ENCODE results near the gene NCR2. TPM values are rescaled to one million over a fixed set of nuclear protein-coding genes. Genes with fewer than 3 reads are reported as not detected.

Gene NCR2
- total RNA-seq, 1 experiment from 2014 or later = not detected

- DNase-seq (ENCODE audit: low read depth, low spot score) (no peak), ATAC-seq (no peak)
- Histone ChIP-seq H3K9me2 (ENCODE audit: insufficient read depth) (no peaks in the 10 kb centered on the region), H3K9ac (ENCODE audit: low read length) (no peak overlapping the region), H3K4me1 (ENCODE audit: control insufficient read depth in 1 of 2, insufficient read depth in 2 of 2, low read length in 2 of 2) (peaks cover 2% of the 10 kb centered on the region in 2 experiments; a peak in 1 of 4 replicates), H3K79me2 (ENCODE audit: insufficient read depth, low read length) (no peaks in the 10 kb centered on the region), H3K27me3 (ENCODE audit: insufficient read depth, low read length) (0 out of 2 replicates have a peak, but pooled peaks cover 3% of the 10 kb centered on the region), H4K20me1 (ENCODE audit: insufficient read depth) (no peaks in the 10 kb centered on the region), H3K36me3 (ENCODE audit: control insufficient read depth in 1 of 2, insufficient read depth in 2 of 2, low read length in 2 of 2) (no peaks in the 10 kb centered on the region), H3K9me3 (ENCODE audit: control insufficient read depth in 1 of 2, insufficient read depth in 1 of 2, low read depth in 1 of 2, low read length in 2 of 2) (no peaks in the 10 kb centered on the region), H3K4me2 (ENCODE audit: low read length) (no peak overlapping the region), H3K27ac (ENCODE audit: low read depth, low read length) (no peak overlapping the region), H2AFZ (ENCODE audit: low read depth, low read length, poor library complexity, severe bottlenecking) (no peak overlapping the region), H3K4me3 (replicated peaks in 1 of 2; ENCODE audit: low read depth in 1 of 2, low read length in 2 of 2) (no peak overlapping the region)
- no peak for TF ChIP-seq ZFX (IDR thresholded peaks at IDR 0.05)
- ChIA-PET RAD21 (ENCODE audit: low non-redundant PET in 1 of 2, low total read pairs in 2 of 2, uncharacterized antibody in 2 of 2, unreplicated experiment in 2 of 2) (no interaction called here), CTCF (interaction anchor here (0.8 kb wide), 1 partner anchor 9 kb away, joined by 3 read pairs; no protein-coding TSS in a partner anchor), POLR2A (no interaction called here)
- no TSS peak for BruUV-seq (replicated peaks)
- intact Hi-C loops (cut with micrococcal nuclease) = no loop called here
Measured at GRCh38 chr6:41373919-41374617, 38.7 kb downstream of the NCR2 start.

- RAD21 ChIA-PET (ENCODE audit: low non-redundant PET in 1 of 2, low total read pairs in 2 of 2, uncharacterized antibody in 2 of 2, unreplicated experiment in 2 of 2) = no interaction called here
- intact Hi-C loops (cut with micrococcal nuclease) = no loop called here
- H3K36me3 ChIP-seq (ENCODE audit: control insufficient read depth in 1 of 2, insufficient read depth in 2 of 2, low read length in 2 of 2) = no peaks in the 10 kb centered on the region
- H4K20me1 ChIP-seq (ENCODE audit: insufficient read depth) = no peaks in the 10 kb centered on the region
- no TSS peak for BruUV-seq (replicated peaks)
- no peak overlapping the region for H2AFZ ChIP-seq (ENCODE audit: low read depth, low read length, poor library complexity, severe bottlenecking)
- no peak overlapping the region for H3K4me2 ChIP-seq (ENCODE audit: low read length)
- no peaks in the 10 kb centered on the region for H3K9me3 ChIP-seq (ENCODE audit: control insufficient read depth in 1 of 2, insufficient read depth in 1 of 2, low read depth in 1 of 2, low read length in 2 of 2)
- no peaks in the 10 kb centered on the region; a peak in 1 of 4 replicates for H3K4me1 ChIP-seq (ENCODE audit: control insufficient read depth in 1 of 2, insufficient read depth in 2 of 2, low read length in 2 of 2)
- no peak overlapping the region for H3K4me3 ChIP-seq (replicated peaks in 1 of 2; ENCODE audit: low read depth in 1 of 2, low read length in 2 of 2)
- 0 out of 2 replicates have a peak, but pooled peaks cover 3% of the 10 kb centered on the region for H3K27me3 ChIP-seq (ENCODE audit: insufficient read depth, low read length)
- no peaks in the 10 kb centered on the region for H3K79me2 ChIP-seq (ENCODE audit: insufficient read depth, low read length)
- H3K27ac ChIP-seq (ENCODE audit: low read depth, low read length) = no peak overlapping the region
- CTCF ChIA-PET = interaction anchor here (0.8 kb wide), 1 partner anchor 10 kb away, joined by 3 read pairs; no protein-coding TSS in a partner anchor
- DNase-seq (ENCODE audit: low read depth, low spot score) (no peak), ATAC-seq (no peak)
- no peak overlapping the region for H3K9ac ChIP-seq (ENCODE audit: low read length)
- H3K9me2 ChIP-seq (ENCODE audit: insufficient read depth) = no peaks in the 10 kb centered on the region
- POLR2A ChIA-PET = no interaction called here
- TF ChIP-seq POLR2A (IDR thresholded peaks at IDR 0.05; ENCODE audit: borderline replicate concordance, extremely low read depth, insufficient read depth, insufficient read length) (no peak), REST (IDR thresholded peaks at IDR 0.05; ENCODE audit: low read depth) (no peak), MAX (IDR thresholded peaks at IDR 0.05) (no peak), CTCF (IDR thresholded peaks at IDR 0.05 in 2 of 3, conservative IDR thresholded peaks at IDR 0.05 in 1 of 3; ENCODE audit: borderline replicate concordance in 1 of 3, insufficient read depth in 1 of 3, low read depth in 2 of 3, low read length in 2 of 3) (no peak), ZBTB33 (IDR thresholded peaks at IDR 0.05; ENCODE audit: extremely low read depth, insufficient replicate concordance, low read length) (no peak), SP1 (IDR thresholded peaks at IDR 0.05; ENCODE audit: low read depth) (no peak), EGR1 (IDR thresholded peaks at IDR 0.05; ENCODE audit: low read depth) (no peak)
Measured at GRCh38 chr6:41374618-41375590, 39.5 kb downstream of the NCR2 start.
